Activated CD8-positive, alpha-beta T cell treated with anti-CD3 and anti-CD28 coated beads for 36 hours (primary cell): ENCODE measurements around the gene CCDC152. TPM values are rescaled to one million over a fixed set of nuclear protein-coding genes. Genes with fewer than 3 reads are reported as not detected.

ENCODE experiments used
- ATAC-seq: fragments of 200-7000 bp; cut with Tn5 transposase; one replicate; pipeline ENCODE4 v1.10.0; 2021; ENCODE audit warnings: mild to moderate bottlenecking, moderate library complexity
- CTCF ChIA-PET: fragments of 350-600 bp; sonication (Branson Sonifier 250); formaldehyde crosslinking; loops from one replicate; lab custom pipeline; 2021; ENCODE audit warnings: antibody characterized with exemption; lab: Charles Lee
- POLR2A ChIA-PET: fragments of 350-600 bp; sonication (Branson Sonifier 250); formaldehyde crosslinking; loops from one replicate; lab custom pipeline; 2021; ENCODE audit warnings: antibody characterized with exemption; lab: Charles Lee
- DNase-seq: peaks from one replicate; pipeline ENCODE4 v3.0.0-alpha.2; 2020
- H3K27ac Mint-ChIP-seq: one replicate; pipeline ENCODE4 v1.8.0; 2021; ENCODE audit warnings: mild to moderate bottlenecking, mixed read lengths
- H3K27me3 Mint-ChIP-seq: one replicate; pipeline ENCODE4 v1.8.0; 2021; ENCODE audit warnings: mixed read lengths
- H3K36me3 Mint-ChIP-seq: one replicate; pipeline ENCODE4 v1.8.0; 2021; ENCODE audit warnings: low read depth, mixed read lengths
- H3K4me1 Mint-ChIP-seq: one replicate; pipeline ENCODE4 v1.8.0; 2021; ENCODE audit warnings: low read depth, mixed read lengths
- H3K4me3 Mint-ChIP-seq: one replicate; pipeline ENCODE4 v1.8.0; 2021; ENCODE audit warnings: mild to moderate bottlenecking, moderate library complexity, mixed read lengths
- H3K9me3 Mint-ChIP-seq: one replicate; pipeline ENCODE4 v1.8.0; 2021; ENCODE audit warnings: mixed read lengths
- CTCF ChIP-seq: fragments of 200-600 bp; IDR thresholded peaks from one replicate; pipeline ENCODE4 v1.8.0; 2022; ENCODE audit warnings: antibody characterized with exemption, mild to moderate bottlenecking
- intact Hi-C: fragments of 100-400 bp; cut with micrococcal nuclease; formaldehyde crosslinking; loops from one replicate; pipeline ENCODE4 v1.10.0; 2022
- total RNA-seq, 2 experiments: library from RNA; stranded (reverse); gene quantifications; one replicate each; pipeline ENCODE4 v1.2.3, GENCODE V29; 2021

The CCDC152 gene
- total RNA-seq, 2 experiments from 2014 or later, result 10.1 to 10.8 TPM

- no peaks in the 10 kb centered on the region for H3K9me3 Mint-ChIP-seq
- H3K4me1 Mint-ChIP-seq, result no peaks in the 10 kb centered on the region
- no peaks in the 10 kb centered on the region for H3K36me3 Mint-ChIP-seq
- CTCF ChIA-PET, result interaction anchor here (1.4 kb wide), 1 partner anchor 70 kb away, joined by 4 read pairs; no protein-coding TSS in a partner anchor
- POLR2A ChIA-PET, result no interaction called here
- no peaks in the 10 kb centered on the region for H3K27me3 Mint-ChIP-seq
- intact Hi-C loops, result no loop called here
- H3K4me3 Mint-ChIP-seq, result no peak overlapping the region
- no peak for DNase-seq
- no peak overlapping the region for H3K27ac Mint-ChIP-seq
- TF ChIP-seq CTCF, result no peak
- no peak for ATAC-seq
Observed at GRCh38 chr5:42819745-42820144, 63.1 kb downstream of the CCDC152 start.

- ChIA-PET POLR2A (no interaction called here), CTCF (no interaction called here)
- Mint-ChIP-seq H3K27ac (no peak overlapping the region), H3K4me3 (no peak overlapping the region), H3K27me3 (no peaks in the 10 kb centered on the region), H3K4me1 (no peaks in the 10 kb centered on the region), H3K36me3 (no peaks in the 10 kb centered on the region), H3K9me3 (no peaks in the 10 kb centered on the region)
- intact Hi-C loops, result no loop called here
- ATAC-seq (no peak), DNase-seq (no peak)
- TF ChIP-seq CTCF, result no peak
Observed at GRCh38 chr5:42822548-42822947, 65.9 kb downstream of the CCDC152 start.

- CTCF ChIA-PET, result no interaction called here
- H3K4me3 Mint-ChIP-seq, result no peak overlapping the region
- POLR2A ChIA-PET, result interaction anchor here (1.3 kb wide), 1 partner anchor 84 kb away, joined by 3 read pairs; no protein-coding TSS in a partner anchor
- no peak for TF ChIP-seq CTCF
- intact Hi-C loops, result no loop called here
- no peak for DNase-seq
- H3K4me1 Mint-ChIP-seq, result no peaks in the 10 kb centered on the region
- no peaks in the 10 kb centered on the region for H3K27me3 Mint-ChIP-seq
- H3K9me3 Mint-ChIP-seq, result no peaks in the 10 kb centered on the region
- no peak for ATAC-seq
- H3K27ac Mint-ChIP-seq, result no peak overlapping the region
- no peaks in the 10 kb centered on the region for H3K36me3 Mint-ChIP-seq
Observed at GRCh38 chr5:42824347-42824976, 67.8 kb downstream of the CCDC152 start.

- CTCF ChIA-PET, result no interaction called here
- TF ChIP-seq CTCF, result no peak
Observed at GRCh38 chr5:42825422-42826148, 69.0 kb downstream of the CCDC152 start.

More at GRCh38 chr5:42825422-42826148, 69.0 kb downstream of the CCDC152 start:
- Mint-ChIP-seq H3K9me3 (no peaks in the 10 kb centered on the region), H3K27me3 (no peaks in the 10 kb centered on the region), H3K36me3 (no peaks in the 10 kb centered on the region), H3K4me3 (no peak overlapping the region), H3K27ac (no peak overlapping the region), H3K4me1 (no peaks in the 10 kb centered on the region)
- intact Hi-C loops, result no loop called here
- ATAC-seq (no peak), DNase-seq (no peak)
- POLR2A ChIA-PET, result no interaction called here
